OCI-LY7 (cell line): Measurements from ENCODE around the gene RPF1.

Experiments used
- EZH2phosphoT487 ChIP-seq: fragments of 200-600 bp; sonication (generic); IDR thresholded peaks from 2 replicates; pipeline ENCODE4 v1.6.1; 2018; ENCODE audit warnings: low read depth, borderline replicate concordance, mild to moderate bottlenecking, mixed run types, antibody characterized with exemption, low read length, moderate library complexity, mixed read lengths
- TF ChIP-seq, protein P1 (sequence below): fragments of 200-600 bp; sonication (generic); conservative IDR thresholded peaks from 2 replicates; pipeline ENCODE4 v1.5.1; 2014; ENCODE audit warnings: mild to moderate bottlenecking, antibody characterized with exemption, low read length, moderate library complexity, mixed read lengths

GRCh38 chr1:84524590-84524989, 45.5 kb downstream of the RPF1 start:
- TF ChIP-seq, protein P1, sequence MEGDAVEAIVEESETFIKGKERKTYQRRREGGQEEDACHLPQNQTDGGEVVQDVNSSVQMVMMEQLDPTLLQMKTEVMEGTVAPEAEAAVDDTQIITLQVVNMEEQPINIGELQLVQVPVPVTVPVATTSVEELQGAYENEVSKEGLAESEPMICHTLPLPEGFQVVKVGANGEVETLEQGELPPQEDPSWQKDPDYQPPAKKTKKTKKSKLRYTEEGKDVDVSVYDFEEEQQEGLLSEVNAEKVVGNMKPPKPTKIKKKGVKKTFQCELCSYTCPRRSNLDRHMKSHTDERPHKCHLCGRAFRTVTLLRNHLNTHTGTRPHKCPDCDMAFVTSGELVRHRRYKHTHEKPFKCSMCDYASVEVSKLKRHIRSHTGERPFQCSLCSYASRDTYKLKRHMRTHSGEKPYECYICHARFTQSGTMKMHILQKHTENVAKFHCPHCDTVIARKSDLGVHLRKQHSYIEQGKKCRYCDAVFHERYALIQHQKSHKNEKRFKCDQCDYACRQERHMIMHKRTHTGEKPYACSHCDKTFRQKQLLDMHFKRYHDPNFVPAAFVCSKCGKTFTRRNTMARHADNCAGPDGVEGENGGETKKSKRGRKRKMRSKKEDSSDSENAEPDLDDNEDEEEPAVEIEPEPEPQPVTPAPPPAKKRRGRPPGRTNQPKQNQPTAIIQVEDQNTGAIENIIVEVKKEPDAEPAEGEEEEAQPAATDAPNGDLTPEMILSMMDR, result no peak
- no peak for TF ChIP-seq EZH2phosphoT487
